Activated B cell treated with CpG ODN at 0.5 μM for 24 hours (primary cell): ENCODE measurements around the gene CTNNA2. TPM values are rescaled to one million over a fixed set of nuclear protein-coding genes. Genes with fewer than 3 reads are reported as not detected.

ENCODE experiments used
- ATAC-seq: fragments of 200-7000 bp; cut with Tn5 transposase; one replicate; pipeline ENCODE4 v1.10.0; 2021; ENCODE audit warnings: low read depth, mild to moderate bottlenecking, moderate library complexity
- CTCF ChIA-PET: fragments of 350-600 bp; sonication (Branson Sonifier 250); formaldehyde crosslinking; loops from one replicate; lab custom pipeline; 2021; ENCODE audit warnings: antibody characterized with exemption; lab: Charles Lee
- POLR2A ChIA-PET: fragments of 350-600 bp; sonication (Branson Sonifier 250); formaldehyde crosslinking; loops from one replicate; lab custom pipeline; 2021; ENCODE audit warnings: antibody characterized with exemption; lab: Charles Lee
- DNase-seq: peaks from one replicate; pipeline ENCODE4 v3.0.0; 2022
- H3K27ac Mint-ChIP-seq: one replicate; pipeline ENCODE4 v1.8.0; 2020; ENCODE audit warnings: mixed read lengths
- H3K27me3 Mint-ChIP-seq: one replicate; pipeline ENCODE4 v1.8.0; 2021; ENCODE audit warnings: mixed read lengths
- H3K36me3 Mint-ChIP-seq: one replicate; pipeline ENCODE4 v1.8.0; 2021; ENCODE audit warnings: low read depth, mixed read lengths
- H3K4me1 Mint-ChIP-seq: one replicate; pipeline ENCODE4 v1.8.0; 2021; ENCODE audit warnings: mixed read lengths
- H3K4me3 Mint-ChIP-seq: one replicate; pipeline ENCODE4 v1.8.0; 2020; ENCODE audit warnings: mild to moderate bottlenecking, mixed read lengths
- H3K9me3 Mint-ChIP-seq: one replicate; pipeline ENCODE4 v1.8.0; 2020; ENCODE audit warnings: mixed read lengths
- CTCF ChIP-seq: fragments of 200-600 bp; IDR thresholded peaks from one replicate; pipeline ENCODE4 v1.8.0; 2022; ENCODE audit warnings: antibody characterized with exemption, mild to moderate bottlenecking
- intact Hi-C: fragments of 100-400 bp; cut with micrococcal nuclease; formaldehyde crosslinking; loops from one replicate; pipeline ENCODE4 v1.15.1; 2024
- total RNA-seq: library from RNA; stranded (reverse); gene quantifications from 2 replicates; pipeline ENCODE4 v1.2.3, GENCODE V29; 2022

Gene CTNNA2
- total RNA-seq, 1 donor from 2014 or later = not detected

- no peak for DNase-seq
- TF ChIP-seq CTCF = no peak
- H3K27ac Mint-ChIP-seq = no peak overlapping the region
- no peaks in the 10 kb centered on the region for H3K9me3 Mint-ChIP-seq
- H3K4me1 Mint-ChIP-seq = no peaks in the 10 kb centered on the region
- no peak for ATAC-seq
- intact Hi-C loops = no loop called here
- H3K27me3 Mint-ChIP-seq = no peaks in the 10 kb centered on the region
- ChIA-PET POLR2A (no interaction called here), CTCF (no interaction called here)
- no peaks in the 10 kb centered on the region for H3K36me3 Mint-ChIP-seq
- H3K4me3 Mint-ChIP-seq = no peak overlapping the region
These were observed 359.8 kb downstream of the CTNNA2 start for GRCh38 chr2:79872656-79873055.

GRCh38 chr2:79874015-79874414 lies 361.2 kb downstream of the CTNNA2 start:
- H3K4me3 Mint-ChIP-seq = no peak overlapping the region
- intact Hi-C loops = no loop called here
- no peak for DNase-seq

GRCh38 chr2:79876430-79876829 lies 363.6 kb downstream of the CTNNA2 start:
- Mint-ChIP-seq H3K4me1 (no peaks in the 10 kb centered on the region), H3K4me3 (no peak overlapping the region), H3K27ac (no peak overlapping the region), H3K9me3 (no peaks in the 10 kb centered on the region), H3K27me3 (no peaks in the 10 kb centered on the region), H3K36me3 (no peaks in the 10 kb centered on the region)
- ChIA-PET POLR2A (no interaction called here), CTCF (no interaction called here)
- ATAC-seq (no peak), DNase-seq (no peak)
- no peak for TF ChIP-seq CTCF
- intact Hi-C loops = no loop called here

More at GRCh38 chr2:79874015-79874414, 361.2 kb downstream of the CTNNA2 start:
- no peak for TF ChIP-seq CTCF
- CTCF ChIA-PET = no interaction called here
- no peaks in the 10 kb centered on the region for H3K27me3 Mint-ChIP-seq
- no peak overlapping the region for H3K27ac Mint-ChIP-seq
- H3K9me3 Mint-ChIP-seq = no peaks in the 10 kb centered on the region
- no peak for ATAC-seq
- POLR2A ChIA-PET = no interaction called here
- no peaks in the 10 kb centered on the region for H3K36me3 Mint-ChIP-seq
- no peaks in the 10 kb centered on the region for H3K4me1 Mint-ChIP-seq

DNA sequence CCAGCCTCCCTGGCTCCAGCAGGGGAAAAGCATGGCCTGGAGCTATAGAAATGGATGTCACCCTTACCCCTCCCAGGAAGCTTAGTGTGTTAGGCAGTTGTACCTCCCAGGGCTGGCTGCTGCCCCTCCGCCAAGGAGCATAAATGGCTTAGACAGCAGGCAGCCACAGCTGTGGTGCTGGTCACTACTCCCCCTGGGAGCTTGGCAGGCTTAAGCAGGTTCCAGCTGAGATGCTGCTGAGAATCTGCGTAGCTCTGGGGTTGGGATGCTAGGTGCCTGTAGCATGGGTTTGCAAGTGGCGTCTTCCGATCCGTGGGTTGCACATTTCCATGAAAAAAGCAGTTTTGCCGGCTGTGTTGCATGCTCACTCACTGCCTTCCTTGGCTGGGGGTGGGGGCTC lies 369.7 kb downstream of the CTNNA2 start:
- Mint-ChIP-seq H3K9me3 (no peaks in the 10 kb centered on the region), H3K4me1 (no peaks in the 10 kb centered on the region), H3K27ac (no peak overlapping the region), H3K36me3 (no peaks in the 10 kb centered on the region), H3K27me3 (no peaks in the 10 kb centered on the region), H3K4me3 (no peak overlapping the region)
- ATAC-seq (no peak), DNase-seq (no peak)
- TF ChIP-seq CTCF = no peak
- ChIA-PET CTCF (no interaction called here), POLR2A (no interaction called here)
- intact Hi-C loops = no loop called here

GRCh38 chr2:79887747-79888374 lies 375.0 kb downstream of the CTNNA2 start:
- intact Hi-C loops = no loop called here
- CTCF ChIA-PET = no interaction called here
- TF ChIP-seq CTCF = no peak
- Mint-ChIP-seq H3K36me3 (no peaks in the 10 kb centered on the region), H3K27ac (no peak overlapping the region), H3K4me3 (no peak overlapping the region), H3K4me1 (no peaks in the 10 kb centered on the region), H3K27me3 (no peaks in the 10 kb centered on the region), H3K9me3 (no peaks in the 10 kb centered on the region)
- POLR2A ChIA-PET = no interaction called here
- no peak for DNase-seq
- ATAC-seq = no peak
